Measurements from ENCODE around the gene NEDD4L. TPM values are rescaled to one million over a fixed set of nuclear protein-coding genes. Genes with fewer than 3 reads are reported as not detected.

The NEDD4L gene
- total and polyA plus RNA-seq, 10 of the 15 experiments (the other 5 are each of a cell fraction or from before 2014, with no cell fraction given), result 7.4 to 24.0 (median 17.7) TPM

DNA sequence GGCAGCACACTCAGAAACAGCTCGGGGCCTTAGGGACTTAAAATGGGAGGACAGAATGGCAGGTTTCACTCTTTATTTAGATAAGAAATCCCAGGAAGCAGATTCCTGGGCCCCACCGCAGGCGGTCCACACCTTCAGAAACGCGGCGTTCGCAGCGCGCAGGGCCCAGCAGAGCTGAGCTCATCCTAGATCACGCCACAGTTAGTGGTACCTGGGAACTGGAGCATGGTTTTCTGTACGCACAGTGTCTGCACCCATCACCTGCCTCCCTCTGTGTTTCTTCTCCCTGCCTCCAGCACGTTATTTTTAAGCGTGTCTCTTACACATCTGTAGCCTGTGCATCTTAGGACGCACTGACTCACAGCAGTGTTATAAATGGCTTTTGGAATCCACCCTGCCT, 342.8 kb downstream of the NEDD4L start:
- Histone ChIP-seq H4K20me1 (ENCODE audit: control insufficient read depth, insufficient read depth) (no peaks in the 10 kb centered on the region), H2AFZ (ENCODE audit: control insufficient read depth, low read depth, low read length) (no peak overlapping the region), H3K79me2 (ENCODE audit: control insufficient read depth, insufficient read depth, low read length) (no peaks in the 10 kb centered on the region), H3K9ac (ENCODE audit: control insufficient read depth, insufficient read depth, low read length) (no peak overlapping the region), H3K4me2 (ENCODE audit: control insufficient read depth, insufficient read depth) (no peak overlapping the region), H3K4me1 (ENCODE audit: control insufficient read depth, insufficient read depth, low read length) (no peaks in the 10 kb centered on the region), H3K27me3 (replicated peaks in 1 of 2; ENCODE audit: control insufficient read depth in 2 of 2, insufficient read depth in 2 of 2, low read length in 1 of 2) (no peaks in the 10 kb centered on the region), H3K36me3 (ENCODE audit: control insufficient read depth in 2 of 2, insufficient read depth in 2 of 2, low read length in 1 of 2) (peaks cover 0 to 9% of the 10 kb centered on the region in 2 experiments; a peak in 2 of 4 replicates), H3K9me3 (replicated peaks; ENCODE audit: control insufficient read depth, insufficient read depth, low read length) (no peaks in the 10 kb centered on the region), H3K4me3 (no peak overlapping the region), H3K27ac (ENCODE audit: control insufficient read depth, insufficient read depth) (no peak overlapping the region)
- in situ Hi-C loops (cut with MboI), result no loop called here
- DNase-seq (ENCODE audit: low read depth, low spot score) (no peak), ATAC-seq (no peak), FAIRE-seq (no peak)
- no TSS peak for BruUV-seq (replicated peaks)
- SMC1A ChIA-PET (ENCODE audit: uncharacterized antibody, unreplicated experiment), result no interaction called here
- POLR2A ChIA-PET, result no interaction called here
- TF ChIP-seq HCFC1 (IDR thresholded peaks at IDR 0.05; ENCODE audit: low read length), result no peak
- no peak for TF ChIP-seq NBN (IDR thresholded peaks at IDR 0.05)
- no peak for TF ChIP-seq PAX5 (IDR thresholded peaks at IDR 0.05; ENCODE audit: borderline replicate concordance, low read depth, low read length)
- no peak for TF ChIP-seq ZNF217 (IDR thresholded peaks at IDR 0.05)
- no peak for TF ChIP-seq ZZZ3 (IDR thresholded peaks at IDR 0.05; ENCODE audit: control insufficient read depth, insufficient read length, low read depth)
- no peak for TF ChIP-seq NR2C2 (IDR thresholded peaks at IDR 0.05; ENCODE audit: borderline replicate concordance, control insufficient read depth, insufficient read length, low read depth)
- TF ChIP-seq CBX5 (IDR thresholded peaks at IDR 0.05; ENCODE audit: low read depth), result no peak
- TF ChIP-seq NRF1 (conservative IDR thresholded peaks at IDR 0.05; ENCODE audit: low read depth, low read length), result no peak
- no peak for TF ChIP-seq NFYB (IDR thresholded peaks at IDR 0.05; ENCODE audit: insufficient read depth, low read depth, low read length)
- TF ChIP-seq, protein P1, sequence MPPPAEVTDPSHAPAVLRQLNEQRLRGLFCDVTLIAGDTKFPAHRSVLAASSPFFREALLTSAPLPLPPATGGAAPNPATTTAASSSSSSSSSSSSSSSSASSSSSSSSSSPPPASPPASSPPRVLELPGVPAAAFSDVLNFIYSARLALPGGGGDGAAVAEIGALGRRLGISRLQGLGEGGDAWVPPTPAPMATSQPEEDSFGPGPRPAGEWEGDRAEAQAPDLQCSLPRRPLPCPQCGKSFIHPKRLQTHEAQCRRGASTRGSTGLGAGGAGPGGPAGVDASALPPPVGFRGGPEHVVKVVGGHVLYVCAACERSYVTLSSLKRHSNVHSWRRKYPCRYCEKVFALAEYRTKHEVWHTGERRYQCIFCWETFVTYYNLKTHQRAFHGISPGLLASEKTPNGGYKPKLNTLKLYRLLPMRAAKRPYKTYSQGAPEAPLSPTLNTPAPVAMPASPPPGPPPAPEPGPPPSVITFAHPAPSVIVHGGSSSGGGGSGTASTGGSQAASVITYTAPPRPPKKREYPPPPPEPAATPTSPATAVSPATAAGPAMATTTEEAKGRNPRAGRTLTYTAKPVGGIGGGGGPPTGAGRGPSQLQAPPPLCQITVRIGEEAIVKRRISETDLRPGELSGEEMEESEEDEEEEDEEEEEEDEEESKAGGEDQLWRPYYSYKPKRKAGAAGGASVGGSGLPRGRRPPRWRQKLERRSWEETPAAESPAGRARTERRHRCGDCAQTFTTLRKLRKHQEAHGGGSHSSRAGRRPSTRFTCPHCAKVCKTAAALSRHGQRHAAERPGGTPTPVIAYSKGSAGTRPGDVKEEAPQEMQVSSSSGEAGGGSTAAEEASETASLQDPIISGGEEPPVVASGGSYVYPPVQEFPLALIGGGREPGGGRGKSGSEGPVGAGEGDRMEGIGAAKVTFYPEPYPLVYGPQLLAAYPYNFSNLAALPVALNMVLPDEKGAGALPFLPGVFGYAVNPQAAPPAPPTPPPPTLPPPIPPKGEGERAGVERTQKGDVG (CRISPR knock-in tag; IDR thresholded peaks at IDR 0.05), result no peak
- no peak for TF ChIP-seq CREB1 (IDR thresholded peaks at IDR 0.05; ENCODE audit: low read depth)
- no peak for TF ChIP-seq PKNOX1 (IDR thresholded peaks at IDR 0.05)
- no peak for TF ChIP-seq ZNF274 (IDR thresholded peaks at IDR 0.05; ENCODE audit: insufficient read depth, insufficient read length)
- no peak for TF ChIP-seq RUNX3 (IDR thresholded peaks at IDR 0.05; ENCODE audit: low read length)
- no peak for TF ChIP-seq CREM (IDR thresholded peaks at IDR 0.05; ENCODE audit: low read depth)
- no peak for TF ChIP-seq HDAC2 (IDR thresholded peaks at IDR 0.05)
- intact Hi-C loops (cut with micrococcal nuclease; ENCODE audit: unreplicated experiment), result no loop called here
- CTCF ChIA-PET, result no interaction called here
- WGBS (ENCODE audit: insufficient coverage, insufficient replicate concordance, low lambda C conversion rate, missing lambda C conversion rate), result 83% methylated on average over 14 of the region's 14 CpGs
- RAD21 ChIA-PET (ENCODE audit: unreplicated experiment), result no interaction called here
